GM10248 (cell line): ENCODE measurements around the gene MYH9.

Experiments used
- CTCF ChIA-PET: fragments of 300-600 bp; sonication (Branson Sonifier 250); formaldehyde crosslinking; extraction: SDS; loops from one replicate; lab custom pipeline; 2021; ENCODE audit warnings: antibody characterized with exemption; lab: Yijun Ruan, JAX
- POLR2A ChIA-PET: fragments of 350-650 bp; sonication (Branson Sonifier 250); formaldehyde crosslinking; extraction: SDS; loops from one replicate; lab custom pipeline; 2020; ENCODE audit warnings: antibody characterized with exemption; lab: Yijun Ruan, JAX
- DNase-seq: peaks from one replicate; pipeline ENCODE4 v3.0.0; 2012; ENCODE audit errors: extremely low spot score
- TF ChIP-seq, protein P1 (sequence below): IDR thresholded peaks from 2 replicates; pipeline ENCODE4 v1.5.1; 2012; ENCODE audit warnings: mild to moderate bottlenecking, low read depth; ENCODE audit errors: extremely low read depth, missing control alignments, control extremely low read depth

The MYH9 gene

DNA sequence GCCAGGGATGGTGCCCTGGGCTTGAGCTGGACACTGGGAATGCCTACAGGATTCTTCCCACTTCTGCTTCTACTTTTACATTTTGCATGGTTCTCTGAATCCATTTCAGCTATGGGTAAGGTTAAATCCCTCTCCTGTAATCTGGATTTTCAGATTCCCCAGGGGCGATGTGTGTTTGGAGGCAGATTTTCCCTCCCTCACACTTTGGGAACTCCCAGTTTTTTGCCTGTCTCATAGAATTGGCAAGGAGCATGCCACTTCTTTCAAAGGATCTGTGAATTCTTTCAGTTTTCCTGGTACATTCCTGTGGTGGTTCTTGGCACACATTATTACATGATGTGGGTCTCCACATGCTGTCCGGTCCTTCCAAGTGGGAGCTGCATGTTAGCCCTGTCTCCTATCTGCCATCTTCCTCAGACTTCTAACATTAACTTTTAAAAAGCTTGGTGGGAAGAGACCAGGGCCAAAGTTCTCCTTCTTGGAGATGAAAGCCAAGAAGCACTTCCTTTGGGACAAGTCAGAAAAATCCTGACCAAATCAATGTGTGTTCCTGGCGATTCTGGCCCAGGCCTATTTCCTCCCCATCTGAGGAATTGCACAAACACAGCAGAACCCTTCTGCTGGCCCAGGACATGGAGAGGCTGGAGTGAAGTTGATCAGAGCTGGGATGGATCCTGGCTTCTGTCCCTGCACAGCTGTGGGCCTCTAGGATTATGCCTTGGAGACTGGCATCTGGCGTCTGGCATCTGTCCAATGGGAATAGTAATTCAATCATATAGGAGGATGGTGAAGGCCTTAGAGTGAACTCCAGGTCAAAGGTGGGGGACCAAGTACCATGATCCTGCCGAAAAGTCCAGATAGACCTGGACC is 143.0 kb downstream of the MYH9 start:
- ChIA-PET CTCF (interaction anchor here (1.5 to 2.4 kb wide), 2 partner anchors 9 to 28 kb away, joined by 4 to 14 read pairs; partner anchors contain the start of gene APOL1), POLR2A (no interaction called here)
- no peak for DNase-seq
- TF ChIP-seq, protein P1, sequence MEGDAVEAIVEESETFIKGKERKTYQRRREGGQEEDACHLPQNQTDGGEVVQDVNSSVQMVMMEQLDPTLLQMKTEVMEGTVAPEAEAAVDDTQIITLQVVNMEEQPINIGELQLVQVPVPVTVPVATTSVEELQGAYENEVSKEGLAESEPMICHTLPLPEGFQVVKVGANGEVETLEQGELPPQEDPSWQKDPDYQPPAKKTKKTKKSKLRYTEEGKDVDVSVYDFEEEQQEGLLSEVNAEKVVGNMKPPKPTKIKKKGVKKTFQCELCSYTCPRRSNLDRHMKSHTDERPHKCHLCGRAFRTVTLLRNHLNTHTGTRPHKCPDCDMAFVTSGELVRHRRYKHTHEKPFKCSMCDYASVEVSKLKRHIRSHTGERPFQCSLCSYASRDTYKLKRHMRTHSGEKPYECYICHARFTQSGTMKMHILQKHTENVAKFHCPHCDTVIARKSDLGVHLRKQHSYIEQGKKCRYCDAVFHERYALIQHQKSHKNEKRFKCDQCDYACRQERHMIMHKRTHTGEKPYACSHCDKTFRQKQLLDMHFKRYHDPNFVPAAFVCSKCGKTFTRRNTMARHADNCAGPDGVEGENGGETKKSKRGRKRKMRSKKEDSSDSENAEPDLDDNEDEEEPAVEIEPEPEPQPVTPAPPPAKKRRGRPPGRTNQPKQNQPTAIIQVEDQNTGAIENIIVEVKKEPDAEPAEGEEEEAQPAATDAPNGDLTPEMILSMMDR = no peak

DNA sequence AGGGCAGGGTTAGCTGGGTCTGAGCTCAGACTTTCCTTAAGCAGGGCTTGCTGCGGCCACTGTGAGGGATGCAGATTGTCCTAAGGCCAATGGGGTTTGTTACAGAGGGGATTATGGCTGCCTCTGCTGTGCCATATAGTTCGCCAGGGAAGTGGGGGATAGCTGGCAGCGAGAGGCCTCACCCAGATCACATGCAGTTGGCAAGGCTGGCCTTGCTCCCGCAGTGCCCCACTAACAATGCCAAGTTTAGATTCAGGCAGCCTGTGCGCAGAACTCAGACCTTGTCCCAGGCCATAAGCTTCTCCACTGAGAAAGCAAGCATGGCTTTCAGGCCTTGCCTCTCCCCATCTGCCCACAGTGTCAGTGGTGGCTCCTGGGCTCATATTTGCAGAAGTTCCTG is 143.8 kb downstream of the MYH9 start:
- ChIA-PET POLR2A (no interaction called here), CTCF (interaction anchor here (1.5 to 2.4 kb wide), 3 partner anchors 10 to 57 kb away, joined by 4 to 14 read pairs (median 5); partner anchors contain the start of gene APOL1)
- no peak for DNase-seq
- TF ChIP-seq, protein P1 = no peak

DNA sequence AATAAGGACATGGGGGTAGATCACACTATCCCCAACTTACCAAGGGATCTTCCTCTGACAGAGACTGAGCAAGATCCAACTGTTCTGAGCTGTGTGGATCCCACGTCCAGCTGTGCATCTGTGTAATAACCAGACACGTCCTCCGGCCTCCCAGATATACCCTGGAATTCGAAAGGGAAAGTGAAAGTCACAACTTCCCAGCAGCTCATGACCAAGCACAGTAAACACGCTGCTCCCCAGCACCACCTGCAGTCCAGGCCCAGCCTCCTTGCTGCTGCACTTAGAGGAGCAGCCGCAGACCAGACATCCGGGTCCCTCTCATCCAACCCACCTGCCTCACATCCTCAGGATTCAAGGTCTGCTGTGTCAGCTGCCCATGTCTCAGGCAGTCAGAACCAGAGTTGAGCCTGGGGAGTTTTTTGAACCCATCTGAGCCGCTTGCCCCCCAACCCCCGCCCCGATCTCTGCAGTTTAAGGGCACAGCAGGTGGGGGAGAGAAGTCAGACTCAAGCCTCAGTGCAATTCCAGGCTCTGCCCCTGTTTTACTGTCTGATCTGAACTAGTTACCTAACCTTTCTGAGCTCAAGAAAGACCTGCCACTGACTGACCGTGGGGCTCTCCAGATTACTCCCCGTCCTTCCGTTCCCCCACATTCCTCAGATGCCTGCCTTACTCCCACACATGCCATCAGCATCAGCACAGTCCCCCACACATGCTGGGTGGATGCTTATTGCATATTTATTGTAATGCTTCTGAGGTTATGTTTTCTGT is 148.2 kb downstream of the MYH9 start, which contains the start of gene APOL2:
TSS of gene APOL2 (minus strand) at position 127 of the 771 bp plus-strand sequence. CDS start 6,365 bp downstream, outside the sequence.
- POLR2A ChIA-PET = interaction anchor here (0.7 to 1.4 kb wide), 3 partner anchors 12 to 18 kb away, joined by 3 to 6 read pairs (median 3); no protein-coding TSS in a partner anchor
- peak; percentile 89 for DNase-seq
- CTCF ChIA-PET = interaction anchor here (0.7 to 4.1 kb wide), 27 partner anchors 9 to 103 kb away, joined by 3 to 46 read pairs (median 5); partner anchors contain the start of gene APOL1

DNA sequence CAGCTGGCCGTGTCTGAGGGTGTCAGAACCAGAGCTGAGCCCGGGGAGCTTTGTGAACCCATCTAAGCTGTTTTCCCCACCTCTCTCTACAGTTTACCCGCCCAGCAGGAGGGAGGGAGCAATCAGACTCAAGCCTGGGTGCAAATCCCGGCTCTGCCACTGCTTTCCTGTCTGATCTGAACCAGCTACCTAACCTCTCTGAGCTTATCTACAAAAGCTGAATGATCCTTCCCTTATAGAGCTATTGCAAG is 148.7 kb downstream of the MYH9 start:
- TF ChIP-seq, protein P1 = no peak
- ChIA-PET POLR2A (interaction anchor here (0.7 to 1.4 kb wide), 3 partner anchors 11 to 19 kb away, joined by 3 to 6 read pairs (median 3); no protein-coding TSS in a partner anchor), CTCF (interaction anchor here (0.7 to 4.1 kb wide), 26 partner anchors 9 to 102 kb away, joined by 3 to 46 read pairs (median 5); partner anchors contain the start of gene APOL1)
- DNase-seq = peak; percentile 28

More for the DNA sequence above, 148.2 kb downstream of the MYH9 start, which contains the start of gene APOL2:
- TF ChIP-seq, protein P1 = peak; percentile 77

DNA sequence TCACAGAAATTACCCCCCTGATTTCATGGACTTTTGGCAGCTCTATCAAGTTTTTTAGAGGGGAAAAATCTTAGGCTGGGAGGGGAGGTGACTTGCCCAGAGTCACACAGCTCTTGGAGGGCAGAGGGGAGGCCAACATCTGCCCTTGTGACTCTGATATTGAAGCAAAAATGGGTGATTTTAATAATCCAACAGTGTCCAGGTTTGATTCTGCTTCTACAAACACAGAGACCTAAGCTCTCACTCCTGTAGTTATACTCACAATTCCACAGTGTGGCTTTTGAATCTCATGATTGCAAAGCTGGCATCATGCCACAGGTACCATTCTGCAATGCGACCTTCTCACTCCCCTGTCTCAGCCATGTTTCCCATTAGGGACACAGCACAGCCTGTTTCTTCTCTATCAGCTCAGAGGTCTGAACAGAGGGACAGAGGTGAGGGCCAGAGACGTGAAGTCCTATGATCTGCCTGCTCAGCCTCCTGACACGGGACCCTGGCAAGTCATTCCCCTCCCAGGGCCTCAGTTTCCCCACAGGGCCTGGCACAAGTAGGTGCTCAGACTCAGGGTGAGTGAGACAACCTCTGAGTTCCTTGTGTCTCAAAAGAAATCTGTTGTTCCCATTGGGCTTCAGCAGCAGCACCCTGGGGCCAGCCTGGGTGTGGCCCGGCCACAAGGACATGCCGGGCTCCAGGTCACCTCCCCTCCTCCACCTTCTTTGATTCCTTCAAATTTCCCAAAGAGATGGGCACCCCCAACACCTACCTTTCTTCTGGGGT is 149.2 kb downstream of the MYH9 start:
- TF ChIP-seq, protein P1 = no peak
- CTCF ChIA-PET = interaction anchor here (0.7 to 4.1 kb wide), 30 partner anchors 10 to 173 kb away, joined by 3 to 46 read pairs (median 5); partner anchors contain the start of gene APOL1
- POLR2A ChIA-PET = interaction anchor here (0.6 to 1.4 kb wide), 2 partner anchors 16 to 243 kb away, joined by 4 to 6 read pairs; partner anchors contain the start of gene TXN2
- DNase-seq = no peak
